H1 (cell line): ENCODE results near the gene GNL2. TPM values are rescaled to one million over a fixed set of nuclear protein-coding genes. Genes with fewer than 3 reads are reported as not detected.

Source experiments
- CTCF ChIA-PET: fragments of 300-600 bp; sonication (Branson Sonifier 250); formaldehyde crosslinking; loops from one replicate; lab custom pipeline; 2021; ENCODE audit not compliant: partially characterized antibody; lab: Charles Lee
- POLR2A ChIA-PET: fragments of 300-600 bp; sonication (Branson Sonifier 250); formaldehyde crosslinking; loops from one replicate; lab custom pipeline; 2021; ENCODE audit warnings: inconsistent platforms; ENCODE audit not compliant: partially characterized antibody; lab: Charles Lee
- DNase-seq, 2 experiments: peaks; one replicate each; pipeline versions ENCODE4 v3.0.0 to v3.0.0-alpha.2; 2010 to 2022; ENCODE audit warnings: low spot score in 2 of 2, low read depth in 1 of 2, mixed read lengths in 1 of 2
- FAIRE-seq: peaks from 2 replicates; lab custom pipeline; 2011; peaks lifted over from hg19 to GRCh38; lab: Jason Lieb, UNC
- H2AFZ ChIP-seq: 2 replicates; pipeline ENCODE4 v1.8.1; 2012; ENCODE audit warnings: low read length, inconsistent platforms
- H2AK5ac ChIP-seq: 2 replicates; pipeline ENCODE4 v1.6.1; 2013; ENCODE audit warnings: low read depth, low read length
- H2BK120ac ChIP-seq: replicated peaks from 2 replicates; pipeline ENCODE3; 2013; ENCODE audit warnings: low read depth, low read length, inconsistent platforms
- H2BK12ac ChIP-seq: 2 replicates; pipeline ENCODE4 v1.6.1; 2013; ENCODE audit warnings: low read depth, low read length
- H2BK15ac ChIP-seq: 2 replicates; pipeline ENCODE4 v1.6.1; 2013; ENCODE audit warnings: low read length
- H2BK20ac ChIP-seq: 2 replicates; pipeline ENCODE4 v1.6.1; 2013; ENCODE audit warnings: low read length
- H2BK5ac ChIP-seq: 2 replicates; pipeline ENCODE4 v1.6.1; 2013; ENCODE audit warnings: low read depth, low read length
- H3K14ac ChIP-seq: 2 replicates; pipeline ENCODE4 v1.6.1; 2013; ENCODE audit warnings: inconsistent platforms; ENCODE audit not compliant: insufficient read length
- H3K18ac ChIP-seq: 2 replicates; pipeline ENCODE4 v1.6.1; 2013; ENCODE audit warnings: low read length; ENCODE audit errors: extremely low read depth
- H3K23ac ChIP-seq: 2 replicates; pipeline ENCODE4 v1.6.1; 2013; ENCODE audit warnings: inconsistent platforms; ENCODE audit not compliant: insufficient read length
- H3K23me2 ChIP-seq: 2 replicates; pipeline ENCODE4 v1.6.1; 2013; ENCODE audit warnings: low read depth, low read length
- H3K27ac ChIP-seq: 2 replicates; pipeline ENCODE4 v1.6.1; 2011; ENCODE audit warnings: low read depth, low read length, inconsistent platforms
- H3K27me3 ChIP-seq, 4 experiments: replicated peaks in 1 of 4; 1 replicate in 1 of 4; 2 replicates in 3 of 4; pipeline versions ENCODE4 v1.6.1 to v1.8.1; 2011 to 2013; ENCODE audit warnings: low read length in 3 of 4, mild to moderate bottlenecking in 3 of 4, inconsistent platforms in 2 of 4, mixed read lengths in 2 of 4, moderate library complexity in 1 of 4; ENCODE audit not compliant: control insufficient read depth in 3 of 4, insufficient read depth in 3 of 4; ENCODE audit errors: extremely low read depth in 1 of 4
- H3K36me3 ChIP-seq, 4 experiments: 2 replicates each; pipeline versions ENCODE4 v1.6.1 to v1.8.1; 2011 to 2013; ENCODE audit warnings: mild to moderate bottlenecking in 4 of 4, low read length in 3 of 4, moderate library complexity in 2 of 4, control low read depth in 1 of 4, inconsistent platforms in 1 of 4; ENCODE audit not compliant: insufficient read depth in 4 of 4, control insufficient read depth in 2 of 4
- H3K4ac ChIP-seq: replicated peaks from 2 replicates; pipeline ENCODE3; 2013; ENCODE audit warnings: low read length, low read depth, mixed read lengths, inconsistent platforms; ENCODE audit not compliant: insufficient read length
- H3K4me1 ChIP-seq, 4 experiments: replicated peaks in 1 of 4; 1 replicate in 1 of 4; 2 replicates in 3 of 4; pipeline versions ENCODE4 v1.6.1 to v1.8.1; 2011 to 2013; ENCODE audit warnings: low read length in 3 of 4, inconsistent platforms in 2 of 4, mixed read lengths in 1 of 4; ENCODE audit not compliant: insufficient read depth in 4 of 4, control insufficient read depth in 3 of 4
- H3K4me2 ChIP-seq, 2 experiments: 2 replicates each; pipeline versions ENCODE4 v1.6.1 to v1.8.1; 2011 to 2013; ENCODE audit warnings: low read depth in 2 of 2, low read length in 2 of 2, control low read depth in 1 of 2, inconsistent platforms in 1 of 2, mild to moderate bottlenecking in 1 of 2; ENCODE audit not compliant: insufficient read depth in 1 of 2
- H3K4me3 ChIP-seq, 4 experiments: fragments of 200-600, 300-600 bp in 1 of 4; sonication (generic), shearing (Covaris generic), sonication (Bioruptor Twin) in 1 of 4; 2 replicates each; pipeline versions ENCODE4 v1.5.1 to v1.8.1; 2011 to 2016; ENCODE audit warnings: low read length in 4 of 4, low read depth in 3 of 4, control low read depth in 2 of 4, inconsistent platforms in 2 of 4, mild to moderate bottlenecking in 2 of 4, mixed read lengths in 1 of 4, moderate library complexity in 1 of 4; ENCODE audit not compliant: insufficient read depth in 2 of 4; ENCODE audit errors: extremely low read depth in 1 of 4
- H3K56ac ChIP-seq: replicated peaks from 2 replicates; pipeline ENCODE3; 2013; ENCODE audit warnings: low read depth, mild to moderate bottlenecking, mixed read lengths, low read length, inconsistent platforms; ENCODE audit not compliant: insufficient read length
- H3K79me1 ChIP-seq: 2 replicates; pipeline ENCODE4 v1.6.1; 2013; ENCODE audit warnings: low read depth, low read length, control low read depth
- H3K79me2 ChIP-seq, 2 experiments: 2 replicates each; pipeline versions ENCODE4 v1.6.1 to v1.8.1; 2012 to 2013; ENCODE audit warnings: low read length in 2 of 2, mild to moderate bottlenecking in 2 of 2, inconsistent platforms in 1 of 2; ENCODE audit not compliant: insufficient read depth in 2 of 2, control insufficient read depth in 1 of 2
- H3K9ac ChIP-seq, 4 experiments: replicated peaks in 1 of 4; 1 replicate in 1 of 4; 2 replicates in 3 of 4; pipeline versions ENCODE4 v1.6.1 to v1.8.1; 2011 to 2013; ENCODE audit warnings: low read depth in 3 of 4, low read length in 3 of 4, control low read depth in 2 of 4, mild to moderate bottlenecking in 2 of 4, moderate library complexity in 2 of 4, inconsistent platforms in 1 of 4; ENCODE audit errors: extremely low read depth in 1 of 4
- H3K9me3 ChIP-seq, 2 experiments: 2 replicates each; pipeline versions ENCODE4 v1.6.1 to v1.8.1; 2012 to 2013; ENCODE audit warnings: mild to moderate bottlenecking in 2 of 2, moderate library complexity in 2 of 2, control low read depth in 1 of 2, inconsistent platforms in 1 of 2, low read depth in 1 of 2, low read length in 1 of 2, mixed read lengths in 1 of 2; ENCODE audit not compliant: insufficient read depth in 2 of 2
- H4K20me1 ChIP-seq, 2 experiments: replicated peaks in 1 of 2; 2 replicates each; pipeline versions ENCODE3 to v1.8.1; 2011 to 2013; ENCODE audit warnings: inconsistent platforms in 2 of 2, low read length in 2 of 2, mild to moderate bottlenecking in 1 of 2; ENCODE audit not compliant: insufficient read depth in 2 of 2, control insufficient read depth in 1 of 2
- H4K5ac ChIP-seq: 2 replicates; pipeline ENCODE4 v1.6.1; 2013; ENCODE audit warnings: low read length, low read depth, mixed read lengths, inconsistent platforms; ENCODE audit not compliant: insufficient read length
- H4K8ac ChIP-seq: 2 replicates; pipeline ENCODE4 v1.8.0; 2013; ENCODE audit warnings: mild to moderate bottlenecking, moderate library complexity, low read length, inconsistent platforms; ENCODE audit not compliant: insufficient read depth; ENCODE audit errors: extremely low read depth
- H4K91ac ChIP-seq: replicated peaks from 2 replicates; pipeline ENCODE3; 2013; ENCODE audit warnings: low read length, mixed read lengths, inconsistent platforms; ENCODE audit not compliant: insufficient read length
- CTCF ChIP-seq, 3 experiments: IDR thresholded peaks; 1 replicate in 2 of 3; 2 replicates in 1 of 3; pipeline versions ENCODE4 v1.5.1 to v1.6.1; 2011; ENCODE audit warnings: low read length in 3 of 3, mild to moderate bottlenecking in 3 of 3, inconsistent platforms in 2 of 3, low read depth in 1 of 3, moderate library complexity in 1 of 3; ENCODE audit not compliant: insufficient read depth in 1 of 3; ENCODE audit errors: control extremely low read depth in 1 of 3
- KDM5A ChIP-seq: fragments of 200-600 bp; IDR thresholded peaks from 2 replicates; pipeline ENCODE4 v1.7.1; 2012; ENCODE audit warnings: mild to moderate bottlenecking, low read length, inconsistent platforms, mixed read lengths
- RBBP5 ChIP-seq: IDR thresholded peaks from 2 replicates; pipeline ENCODE4 v1.7.1; 2012; ENCODE audit warnings: low read depth, mild to moderate bottlenecking, inconsistent platforms, low read length, moderate library complexity, borderline replicate concordance
- RFX5 ChIP-seq: IDR thresholded peaks from 2 replicates; pipeline ENCODE4 v1.6.1; 2011; ENCODE audit warnings: low read depth, low read length, improper control_type of control experiment, borderline replicate concordance
- SAP30 ChIP-seq: fragments of 300-600 bp; sonication (generic); IDR thresholded peaks from 2 replicates; pipeline ENCODE4 v1.7.1; 2012; ENCODE audit warnings: low read length, moderate library complexity, mild to moderate bottlenecking, inconsistent platforms; ENCODE audit not compliant: insufficient read depth, insufficient replicate concordance
- TAF7 ChIP-seq: optimal IDR thresholded peaks from 2 replicates; pipeline ENCODE3; 2011; ENCODE audit warnings: low read depth, mild to moderate bottlenecking, inconsistent platforms, low read length, moderate library complexity, borderline replicate concordance
- USF2 ChIP-seq: IDR thresholded peaks from 2 replicates; pipeline ENCODE4 v1.6.1; 2011; ENCODE audit warnings: low read length, improper control_type of control experiment
- YY1 ChIP-seq: IDR thresholded peaks from 2 replicates; pipeline ENCODE4 v1.6.1; 2011; ENCODE audit warnings: low read depth, mild to moderate bottlenecking, low read length
- WGBS, 2 experiments: shearing (Covaris generic) in 1 of 2; methylation state at CpG; one replicate each; pipeline versions ENCODE4 v1.1.6 to v1.1.7; 2013 to 2015; ENCODE audit warnings: low lambda C conversion rate in 2 of 2, mixed read lengths in 2 of 2, inconsistent platforms in 1 of 2, low coverage in 1 of 2, missing lambda C conversion rate in 1 of 2; ENCODE audit not compliant: insufficient replicate concordance in 2 of 2, insufficient coverage in 1 of 2, insufficient read length in 1 of 2; ENCODE audit errors: extremely low coverage in 1 of 2, missing lambda C conversion rate in 1 of 2; 5-methylcytosine and 5-hydroxymethylcytosine counted together
- polyA plus RNA-seq, 7 experiments: library from polyadenylated mRNA; depleted of rRNA in 3 of 7; stranded (reverse) in 5 of 7; unstranded in 2 of 7; fragments of >200 nt in 5 of 7; fragments of 200-250 nt in 2 of 7; gene quantifications; 1 replicate in 5 of 7; 2 replicates in 1 of 7; 4 replicates in 1 of 7; pipeline versions ENCODE4 v1.2.1 to v1.2.3, GENCODE V29; 2011 to 2013; ENCODE audit warnings: missing spikeins in 2 of 7, mixed read lengths in 2 of 7
- total RNA-seq: library from RNA; stranded (reverse); fragmentation: NEBNext Ultra II Directional; extraction: Animal tissue kit (Norgen Biotek cat#: 25700); gene quantifications from 2 replicates; pipeline ENCODE4 v1.2.1, GENCODE V29; 2021

The GNL2 gene
- total and polyA plus RNA-seq, 2 of the 8 experiments (the other 6 are each of a cell fraction or from before 2014, with no cell fraction given): 22.2 to 88.3 TPM

- no peak overlapping the region for H2BK120ac ChIP-seq
- no peak overlapping the region for H3K27ac ChIP-seq
- H2BK15ac ChIP-seq: no peak overlapping the region
- no peak overlapping the region for H3K14ac ChIP-seq
- H3K4me1 ChIP-seq: no peaks in the 10 kb centered on the region
- H3K4me3 ChIP-seq: no peak overlapping the region
- H4K20me1 ChIP-seq: no peaks in the 10 kb centered on the region
- no peaks in the 10 kb centered on the region; the same call in 1 of the 2 replicates for H3K23me2 ChIP-seq
- H3K56ac ChIP-seq: no peak overlapping the region
- WGBS, 2 experiments: 83% methylated on average over 9 of the region's 9 CpGs; no CpG with 5 or more reads in 1 of the 2 experiments
- peaks cover 0 to 13% (median 9%) of the 10 kb centered on the region in 4 experiments; a peak in 4 of 7 replicates for H3K27me3 ChIP-seq
- CTCF ChIA-PET: interaction anchor here (1.0 to 13.4 kb wide), 8 partner anchors 14 to 86 kb away, joined by 3 to 400 read pairs (median 4); partner anchors contain the start of gene RSPO1
- no peaks in the 10 kb centered on the region for H3K79me1 ChIP-seq
- no peaks in the 10 kb centered on the region for H3K9me3 ChIP-seq
- no peak overlapping the region for H4K5ac ChIP-seq
- no peak overlapping the region for H3K18ac ChIP-seq
- H2BK12ac ChIP-seq: no peak overlapping the region
- H2BK20ac ChIP-seq: no peak overlapping the region
- no peak overlapping the region for H3K23ac ChIP-seq
- no peak overlapping the region for H4K8ac ChIP-seq
- H2AFZ ChIP-seq: no peak overlapping the region
- H4K91ac ChIP-seq: no peak overlapping the region
- H3K4ac ChIP-seq: no peak overlapping the region
- H3K9ac ChIP-seq: no peak overlapping the region
- H2AK5ac ChIP-seq: no peak overlapping the region
- DNase-seq: no peak
- H3K36me3 ChIP-seq: no peaks in the 10 kb centered on the region
- H2BK5ac ChIP-seq: no peak overlapping the region
- H3K4me2 ChIP-seq: no peak overlapping the region
- no peak for FAIRE-seq
- no peaks in the 10 kb centered on the region for H3K79me2 ChIP-seq
- POLR2A ChIA-PET: interaction anchor here (1.4 kb wide), 1 partner anchor 77 kb away, joined by 3 read pairs; no protein-coding TSS in a partner anchor
- TF ChIP-seq RFX5 (no peak), USF2 (no peak), CTCF (IDR thresholded peaks at IDR 0.05; ENCODE audit: control extremely low read depth in 1 of 3, insufficient read depth in 1 of 3, low read depth in 1 of 3, low read length in 3 of 3) (no peak), TAF7 (no peak), KDM5A (no peak), RBBP5 (no peak), YY1 (no peak), SAP30 (no peak)
These were observed 10.2 kb upstream of the GNL2 start for GRCh38 chr1:37605806-37606474.
